PFSK-1 (cell line): ENCODE results near the gene ELMO1.

Source experiments
- FOXP2 ChIP-seq: optimal IDR thresholded peaks from 2 replicates; pipeline ENCODE3; 2011; ENCODE audit warnings: borderline replicate concordance, control low read depth, inconsistent platforms; ENCODE audit not compliant: insufficient read depth; ENCODE audit errors: extremely low read length, extremely low read depth
- POLR2AphosphoS5 ChIP-seq: IDR thresholded peaks from 2 replicates; pipeline ENCODE4 v1.6.1; 2012; ENCODE audit warnings: low read depth, mild to moderate bottlenecking, control low read depth, low read length, moderate library complexity
- REST ChIP-seq, 2 experiments: IDR thresholded peaks; 2 replicates each; pipeline versions ENCODE4 v1.6.1 to v1.8.0; 2011 to 2012; ENCODE audit warnings: low read depth in 2 of 2, low read length in 2 of 2, control low read depth in 1 of 2, inconsistent platforms in 1 of 2, mild to moderate bottlenecking in 1 of 2, moderate library complexity in 1 of 2; ENCODE audit not compliant: insufficient read depth in 1 of 2
- SIN3A ChIP-seq: IDR thresholded peaks from 2 replicates; pipeline ENCODE4 v1.6.1; 2012; ENCODE audit warnings: mild to moderate bottlenecking, low read length, moderate library complexity, borderline replicate concordance; ENCODE audit not compliant: insufficient read depth
- TAF1 ChIP-seq: IDR thresholded peaks from 2 replicates; pipeline ENCODE4 v1.6.1; 2012; ENCODE audit warnings: low read length, control low read depth, borderline replicate concordance; ENCODE audit not compliant: insufficient read depth

Gene ELMO1

GRCh38 chr7:37405128-37405527, 43.5 kb downstream of the ELMO1 start:
- TF ChIP-seq FOXP2 (no peak), POLR2AphosphoS5 (no peak), SIN3A (no peak), REST (IDR thresholded peaks at IDR 0.05; ENCODE audit: insufficient read depth in 1 of 2, low read depth in 2 of 2, low read length in 2 of 2) (no peak), TAF1 (no peak)

- TF ChIP-seq REST (IDR thresholded peaks at IDR 0.05; ENCODE audit: insufficient read depth in 1 of 2, low read depth in 2 of 2, low read length in 2 of 2) (no peak), FOXP2 (no peak), POLR2AphosphoS5 (no peak), SIN3A (no peak), TAF1 (no peak)
Observed at GRCh38 chr7:37399876-37400421, 48.7 kb downstream of the ELMO1 start.

GRCh38 chr7:37398403-37398802, 50.3 kb downstream of the ELMO1 start:
- TF ChIP-seq POLR2AphosphoS5 = no peak
- TF ChIP-seq REST (IDR thresholded peaks at IDR 0.05; ENCODE audit: insufficient read depth in 1 of 2, low read depth in 2 of 2, low read length in 2 of 2) = no peak
- TF ChIP-seq FOXP2 = no peak
- TF ChIP-seq SIN3A = no peak
- no peak for TF ChIP-seq TAF1

- no peak for TF ChIP-seq REST (IDR thresholded peaks at IDR 0.05; ENCODE audit: insufficient read depth in 1 of 2, low read depth in 2 of 2, low read length in 2 of 2)
- no peak for TF ChIP-seq POLR2AphosphoS5
- no peak for TF ChIP-seq TAF1
- TF ChIP-seq SIN3A = no peak
- no peak for TF ChIP-seq FOXP2
Observed at GRCh38 chr7:37395618-37396259, 52.9 kb downstream of the ELMO1 start.

- no peak for TF ChIP-seq POLR2AphosphoS5
- TF ChIP-seq REST (IDR thresholded peaks at IDR 0.05; ENCODE audit: insufficient read depth in 1 of 2, low read depth in 2 of 2, low read length in 2 of 2) = no peak
- no peak for TF ChIP-seq TAF1
Observed at GRCh38 chr7:37394158-37394557, 54.5 kb downstream of the ELMO1 start.
